G401 (cell line): ENCODE data around the gene FAM3B. TPM values are rescaled to one million over a fixed set of nuclear protein-coding genes. Genes with fewer than 3 reads are reported as not detected.

Experiments
- DNase-seq: peaks from one replicate; pipeline ENCODE4 v3.0.0-alpha.2; 2015; ENCODE audit warnings: low spot score
- in situ Hi-C: cut with HindIII; loops from 2 replicates; pipeline ENCODE4 v1.10.0; 2016; ENCODE audit warnings: low sequenced_read_pairs, mixed read lengths
- total RNA-seq: library from RNA; depleted of rRNA; stranded (reverse); fragments of >200 nt; shearing (Covaris generic); gene quantifications from 2 replicates; pipeline ENCODE4 v1.2.3, GENCODE V29; 2014

Gene FAM3B
- total RNA-seq, 1 experiment from 2014 or later, result not detected

- DNase-seq, result no peak
- in situ Hi-C loops, result no loop called here
Observed at GRCh38 chr21:41317063-41317392, 427 bp downstream of the FAM3B start.

GRCh38 chr21:41317458-41317857 lies 857 bp downstream of the FAM3B start:
- in situ Hi-C loops, result no loop called here
- no peak for DNase-seq

- DNase-seq, result no peak
- in situ Hi-C loops, result no loop called here
Observed at GRCh38 chr21:41318218-41318617, 1.6 kb downstream of the FAM3B start.

- in situ Hi-C loops, result no loop called here
- DNase-seq, result no peak
Observed at GRCh38 chr21:41319273-41319672, 2.7 kb downstream of the FAM3B start.

- in situ Hi-C loops, result no loop called here
Observed at GRCh38 chr21:41321211-41321907, 4.8 kb downstream of the FAM3B start.

GRCh38 chr21:41321908-41322495 lies 5.4 kb downstream of the FAM3B start:
- no peak for DNase-seq
- in situ Hi-C loops, result no loop called here

More at GRCh38 chr21:41321211-41321907, 4.8 kb downstream of the FAM3B start:
- DNase-seq, result no peak

- no peak for DNase-seq
- in situ Hi-C loops, result no loop called here
Observed at GRCh38 chr21:41322496-41323382, 6.1 kb downstream of the FAM3B start.

- DNase-seq, result no peak
- in situ Hi-C loops, result no loop called here
Observed at GRCh38 chr21:41325138-41325912, 8.7 kb downstream of the FAM3B start.

GRCh38 chr21:41326414-41327080 lies 9.9 kb downstream of the FAM3B start:
- DNase-seq, result no peak
- in situ Hi-C loops, result no loop called here

- DNase-seq, result no peak
- in situ Hi-C loops, result no loop called here
Observed at GRCh38 chr21:41327753-41328152, 11.2 kb downstream of the FAM3B start.

- in situ Hi-C loops, result no loop called here
- no peak for DNase-seq
Observed at GRCh38 chr21:41328660-41329607, 12.3 kb downstream of the FAM3B start.

- in situ Hi-C loops, result no loop called here
- DNase-seq, result no peak
Observed at GRCh38 chr21:41333752-41334151, 17.2 kb downstream of the FAM3B start.

- in situ Hi-C loops, result no loop called here
- no peak for DNase-seq
Observed at GRCh38 chr21:41337515-41337914, 20.9 kb downstream of the FAM3B start.

- in situ Hi-C loops, result no loop called here
- no peak for DNase-seq
Observed at GRCh38 chr21:41338455-41338854, 21.9 kb downstream of the FAM3B start.

- no peak for DNase-seq
- in situ Hi-C loops, result no loop called here
Observed at GRCh38 chr21:41342035-41342434, 25.4 kb downstream of the FAM3B start.

- no peak for DNase-seq
- in situ Hi-C loops, result no loop called here
Observed at GRCh38 chr21:41344146-41344545, 27.5 kb downstream of the FAM3B start.

- no peak for DNase-seq
- in situ Hi-C loops, result no loop called here
Observed at GRCh38 chr21:41345356-41345755, 28.8 kb downstream of the FAM3B start.
